ENCODE measurements around the gene LGALS3BP.

The LGALS3BP gene

DNA sequence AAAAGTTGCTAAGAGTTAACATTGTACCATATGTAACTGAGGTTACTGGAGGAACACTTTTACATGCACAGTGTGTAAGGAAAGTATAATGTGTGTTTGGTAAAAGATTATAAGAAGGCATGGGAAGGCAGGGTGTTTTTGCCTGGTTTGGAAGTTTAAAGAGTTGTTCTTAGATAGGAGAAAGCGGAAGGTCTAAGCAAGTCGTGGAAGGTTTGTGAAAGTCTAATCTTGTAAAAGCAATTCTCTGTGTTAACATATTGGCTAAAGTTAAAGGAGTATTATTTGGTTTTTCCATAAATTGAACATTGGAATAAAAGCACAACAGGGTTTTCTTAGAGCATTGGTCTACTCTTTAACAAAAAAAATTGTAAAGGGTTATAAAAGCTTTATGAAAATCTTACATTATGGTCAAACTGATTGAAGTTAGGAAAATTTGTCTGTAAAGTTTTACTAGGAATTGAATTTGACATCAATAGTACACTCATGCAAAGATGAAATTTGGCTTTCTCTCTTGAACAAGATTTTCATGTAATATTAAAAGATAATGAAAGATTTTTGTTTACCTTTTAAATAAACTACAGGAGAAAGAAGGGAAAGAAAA lies 34.5 kb upstream of the LGALS3BP start:
- no peak for DNase-seq

DNA sequence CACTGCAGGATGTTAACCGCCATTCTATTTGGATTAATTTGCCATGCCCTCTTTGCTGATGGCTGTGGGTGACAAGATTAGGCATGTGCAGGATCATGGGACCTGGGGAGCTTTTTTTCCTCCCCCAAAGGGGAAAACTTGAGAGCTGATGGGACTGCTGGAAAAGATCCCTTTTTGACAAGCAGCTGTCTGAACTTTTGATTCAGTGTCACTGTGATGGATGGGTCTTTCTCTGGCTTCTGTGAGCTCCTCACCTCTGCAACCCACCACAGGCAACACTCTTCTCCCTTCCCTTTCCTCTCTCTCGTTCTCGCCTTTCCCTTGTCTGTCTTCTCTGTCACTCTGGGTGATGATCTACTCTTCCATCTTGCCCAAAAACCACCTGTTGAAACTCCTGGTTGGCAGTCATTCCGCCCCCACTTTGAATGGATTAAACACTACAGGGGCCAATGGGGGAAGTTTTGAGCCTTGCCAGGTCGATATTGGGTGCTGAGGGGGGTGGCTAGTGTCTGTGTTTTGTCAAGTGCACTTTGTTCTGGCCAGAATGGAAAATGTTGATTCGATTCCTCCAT lies 32.9 kb upstream of the LGALS3BP start:
- no peak for DNase-seq

GRCh38 chr17:79011451-79012147 lies 31.9 kb upstream of the LGALS3BP start:
- no peak for DNase-seq

DNA sequence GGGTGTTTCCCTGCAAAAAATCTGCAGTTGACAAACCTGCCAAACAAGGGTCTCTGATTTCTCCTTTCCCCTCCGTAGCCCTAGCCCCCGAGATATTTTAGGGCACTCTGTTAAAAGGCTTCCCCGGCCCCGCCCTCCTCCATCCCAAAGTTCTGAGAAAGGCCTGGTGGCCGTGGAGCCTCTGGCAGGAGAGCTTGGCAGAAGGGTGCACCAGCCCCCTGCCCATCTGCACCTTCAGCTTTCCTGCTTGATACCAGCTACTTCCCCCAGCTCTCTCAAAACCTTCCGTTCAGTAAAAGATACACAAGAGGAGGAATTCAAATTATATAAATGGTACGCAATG lies 30.6 kb upstream of the LGALS3BP start:
- DNase-seq = no peak

DNA sequence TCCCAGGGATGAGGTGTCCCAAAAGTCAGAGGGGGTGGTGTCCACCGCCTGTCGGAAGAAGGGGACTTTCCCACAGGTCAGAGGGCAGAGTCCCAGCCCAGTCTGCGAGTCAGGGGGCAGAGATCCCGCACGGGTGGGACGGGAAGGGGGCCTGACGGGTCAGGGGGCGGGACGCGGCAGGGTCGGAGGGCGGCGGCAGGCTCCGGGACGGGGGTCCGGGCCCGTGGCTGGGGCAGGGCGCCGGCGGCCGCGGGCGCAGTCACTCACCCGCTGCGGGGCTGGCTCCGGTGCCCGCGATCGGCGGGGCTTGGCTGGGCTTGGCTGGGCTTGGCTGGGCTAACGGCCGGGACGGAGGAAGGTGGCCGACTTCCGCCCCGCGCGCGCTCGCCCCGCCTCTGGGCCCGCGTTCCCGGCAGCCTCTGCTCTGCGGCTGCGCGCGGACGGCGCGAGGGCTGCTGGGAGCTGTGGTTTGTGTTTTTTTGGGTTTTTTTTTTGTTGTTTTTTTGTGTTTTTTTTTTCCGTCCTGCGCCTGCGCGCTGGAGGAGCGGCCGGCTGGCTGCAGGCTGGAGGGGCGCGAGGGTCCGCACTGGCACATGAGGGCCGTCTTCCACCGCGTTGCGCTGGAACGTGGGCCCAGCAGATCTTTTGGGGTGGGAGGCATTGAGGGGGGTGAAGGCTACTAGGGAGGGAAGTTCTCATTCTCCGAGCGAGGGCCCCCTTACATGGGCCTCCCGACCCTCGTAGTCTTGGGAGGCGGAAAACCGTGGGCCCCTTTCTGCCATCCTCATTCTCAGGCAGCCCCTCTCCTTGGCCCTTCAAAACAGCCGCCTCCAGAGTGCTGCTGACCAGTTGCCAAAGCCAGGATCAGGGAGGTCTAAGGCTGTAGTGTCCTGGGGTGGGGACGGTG lies 29.9 kb upstream of the LGALS3BP start, which contains the start of gene CANT1:
Gene CANT1, minus strand, starts transcription at position 368 of the 907 bp plus-strand sequence. CDS start 12,142 bp downstream, outside the sequence.
- DNase-seq = peak; percentile 83

DNA sequence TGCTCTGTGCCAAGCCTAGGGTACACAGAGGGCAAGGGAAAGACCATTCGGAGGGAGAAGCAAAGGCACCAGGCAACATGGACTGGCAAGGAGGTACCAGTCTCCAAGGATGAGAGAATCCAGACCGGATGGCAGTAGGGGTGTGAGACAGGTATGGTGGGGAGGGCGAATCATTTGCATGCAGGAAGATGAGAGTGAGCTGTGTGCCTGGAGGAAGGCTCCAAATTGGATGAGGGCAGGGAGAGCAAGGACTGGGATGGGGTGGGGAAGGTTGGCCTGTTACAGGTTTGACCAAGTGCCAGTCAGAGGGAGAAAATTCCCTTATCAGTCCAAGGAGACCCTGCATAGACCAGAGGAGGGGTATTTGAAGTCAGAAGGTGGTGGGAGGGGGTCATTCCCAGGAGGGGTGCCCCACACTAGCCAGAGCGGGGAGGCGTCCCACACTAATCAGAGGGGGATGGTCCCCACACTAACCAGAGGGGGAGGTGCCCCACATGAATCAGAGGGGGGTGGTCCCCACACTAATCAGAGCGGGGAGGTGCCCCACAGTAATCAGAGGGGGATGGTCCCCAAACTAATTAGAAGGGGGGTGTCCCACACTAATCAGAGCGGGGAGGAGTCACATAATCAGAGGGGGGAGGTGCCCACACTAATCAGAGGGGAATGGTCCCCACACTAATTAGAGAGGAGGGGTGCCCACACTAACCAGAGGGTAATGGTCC lies 29.1 kb upstream of the LGALS3BP start:
- DNase-seq = no peak

DNA sequence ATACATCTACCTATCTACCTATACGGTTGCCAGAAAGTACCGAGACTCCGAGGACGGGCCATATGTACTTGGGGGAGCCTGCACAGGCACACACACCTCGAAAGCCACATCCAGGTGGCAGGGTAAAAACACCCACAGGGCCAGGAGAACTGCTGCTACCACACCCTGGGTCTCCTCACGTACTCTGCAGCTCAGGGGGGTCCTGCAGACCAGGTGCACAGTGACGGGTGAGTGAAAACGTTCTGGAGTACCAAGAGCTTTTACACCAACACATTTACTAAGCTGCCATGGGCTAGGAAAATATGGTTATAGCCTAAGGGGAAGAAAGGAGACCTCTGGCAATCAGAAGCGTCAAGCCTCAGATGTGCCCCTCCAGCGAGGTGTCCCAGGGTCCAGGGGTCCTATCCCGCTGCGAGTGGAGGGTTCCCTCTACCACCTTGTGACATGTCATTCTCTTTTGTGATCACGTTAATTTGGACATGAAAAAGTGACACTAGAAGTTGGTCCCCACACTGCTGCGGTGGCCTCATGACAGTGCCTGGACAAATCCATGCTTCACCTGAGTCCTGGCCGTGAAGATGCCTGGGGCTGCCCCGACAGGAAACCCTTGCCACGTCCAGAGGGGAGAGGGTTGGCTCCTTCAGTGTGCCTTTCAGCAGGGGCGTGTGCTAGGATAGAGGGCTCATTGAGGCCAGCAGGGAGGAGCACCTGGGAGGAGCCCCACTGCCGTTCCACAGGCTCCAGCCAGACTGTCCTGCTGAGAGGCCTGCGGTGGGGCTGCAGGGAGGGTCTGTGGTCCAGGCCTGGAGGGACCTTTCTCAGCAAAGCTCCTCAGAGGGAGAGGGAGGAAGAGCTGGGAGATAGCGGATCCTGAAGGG lies 28.0 kb upstream of the LGALS3BP start:
- no peak for DNase-seq

GRCh38 chr17:79006794-79007503 lies 27.2 kb upstream of the LGALS3BP start:
- DNase-seq = no peak

GRCh38 chr17:79006046-79006445 lies 26.3 kb upstream of the LGALS3BP start:
- DNase-seq = no peak

GRCh38 chr17:79005063-79005861 lies 25.5 kb upstream of the LGALS3BP start:
- DNase-seq = no peak

DNA sequence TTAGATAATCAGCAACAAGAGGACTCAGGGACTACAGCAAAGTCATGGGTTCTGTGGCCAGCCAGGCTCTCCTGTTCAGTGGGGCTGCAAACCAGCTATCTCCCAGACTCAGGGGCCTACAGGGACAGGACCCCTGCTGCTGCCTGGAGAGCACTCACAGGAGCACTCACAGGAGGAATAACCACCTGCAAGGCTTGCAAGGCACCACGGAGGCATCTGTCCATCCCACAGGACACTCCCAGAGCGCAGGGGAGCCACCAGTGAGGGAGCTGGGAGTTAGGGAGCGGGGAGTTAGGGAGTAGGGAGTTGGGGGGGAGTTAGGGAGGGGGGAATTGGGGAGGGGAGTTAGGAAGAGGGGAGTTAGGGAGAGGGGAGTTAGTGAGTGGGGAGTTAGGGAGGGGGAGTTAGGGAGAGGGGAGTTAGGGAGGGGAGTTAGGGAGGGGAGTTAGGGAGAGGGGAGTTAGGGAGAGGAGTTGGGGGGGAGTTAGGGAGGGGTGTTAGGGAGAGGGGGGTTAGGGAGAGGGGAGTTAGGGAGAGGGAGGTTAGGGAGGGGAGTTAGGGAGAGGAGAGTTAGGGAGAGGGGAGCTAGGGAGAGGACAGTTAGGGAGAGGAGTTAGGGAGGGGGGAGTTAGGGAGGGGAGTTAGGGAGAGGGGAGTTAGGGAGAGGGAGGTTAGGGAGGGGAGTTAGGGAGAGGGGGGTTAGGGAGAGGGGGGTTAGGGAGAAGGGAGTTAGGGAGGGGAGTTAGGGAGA lies 24.1 kb upstream of the LGALS3BP start:
- no peak for DNase-seq

DNA sequence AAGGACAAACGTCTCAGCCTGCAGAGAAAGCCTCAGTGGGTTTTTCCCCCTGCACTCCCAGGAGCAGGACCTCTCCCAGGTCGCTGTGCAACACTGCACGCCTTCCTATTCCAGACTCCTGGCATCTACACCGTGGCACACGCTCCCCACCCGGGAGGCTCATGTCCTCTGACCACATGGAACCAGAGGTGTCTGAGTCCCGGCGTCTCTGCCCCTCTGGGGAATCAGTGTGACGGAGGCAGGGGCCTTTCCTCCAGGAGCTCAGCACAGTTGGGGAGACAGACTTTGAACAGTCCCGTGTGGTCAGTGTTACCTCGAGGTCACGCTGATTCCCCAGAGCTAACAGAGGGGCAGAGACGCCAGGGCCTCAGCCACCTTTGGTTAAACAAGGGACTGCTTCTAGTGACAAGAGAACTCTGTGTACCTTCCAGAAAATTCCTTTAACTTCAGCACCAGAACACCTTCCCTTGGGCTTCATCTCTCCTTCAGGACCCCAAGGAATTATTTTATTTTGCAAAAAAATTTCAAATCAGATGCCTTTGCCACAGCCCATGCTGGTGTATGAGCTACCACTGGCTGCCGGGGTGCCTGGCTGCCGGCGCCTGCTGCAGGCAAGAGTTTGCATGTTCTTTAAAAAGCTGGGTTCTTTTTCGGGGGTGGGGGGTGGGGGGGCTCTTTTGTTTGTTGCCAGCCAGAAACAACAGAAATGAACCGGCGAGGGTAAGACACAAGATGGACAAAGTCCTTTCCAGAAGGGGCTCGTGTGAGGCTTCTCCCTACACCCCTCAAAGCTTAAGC lies 23.3 kb upstream of the LGALS3BP start:
- no peak for DNase-seq

DNA sequence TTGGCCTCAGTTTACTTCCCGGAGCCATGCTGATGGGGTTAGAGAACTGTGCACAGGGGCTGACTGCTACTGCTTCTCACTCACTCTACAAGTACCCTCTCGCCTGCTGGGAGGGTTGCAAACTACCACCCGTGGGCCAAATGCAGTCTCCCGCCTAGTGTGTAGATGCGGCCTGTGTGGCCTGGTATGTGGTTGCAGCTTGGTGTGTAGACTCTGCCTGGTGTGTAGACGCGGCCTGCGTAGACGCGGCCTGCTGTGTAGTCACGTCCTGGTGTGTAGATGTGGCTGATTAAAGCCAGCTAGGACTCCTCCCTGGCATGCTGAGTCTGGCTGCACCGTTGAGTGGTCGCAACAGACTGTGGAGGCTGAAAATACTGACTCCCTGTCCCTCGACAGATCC lies 22.6 kb upstream of the LGALS3BP start:
- DNase-seq = no peak

GRCh38 chr17:79001190-79002020 lies 21.7 kb upstream of the LGALS3BP start:
- DNase-seq = no peak

- no peak for DNase-seq
Measured at GRCh38 chr17:79000396-79001189, 20.9 kb upstream of the LGALS3BP start.

GRCh38 chr17:78999947-79000395 lies 20.2 kb upstream of the LGALS3BP start:
- no peak for DNase-seq

Measured in central memory CD4-positive, alpha-beta T cell (primary cell).